H1 (cell line): ENCODE measurements around the gene CLEC4F. TPM values are rescaled to one million over a fixed set of nuclear protein-coding genes. Genes with fewer than 3 reads are reported as not detected.

Experiments
- ASH2L ChIP-seq: fragments of 200-600, 300-600 bp; sonication (generic); IDR thresholded peaks from one replicate; pipeline ENCODE4 v1.7.1; 2017; ENCODE audit warnings: low read length
- BRCA1 ChIP-seq: IDR thresholded peaks from 2 replicates; pipeline ENCODE4 v1.6.1; 2012; ENCODE audit warnings: low read depth, low read length, improper control_type of control experiment
- EGR1 ChIP-seq: IDR thresholded peaks from 2 replicates; pipeline ENCODE4 v1.6.1; 2011; ENCODE audit warnings: low read depth, low read length, borderline replicate concordance
- EP300 ChIP-seq, 2 experiments: IDR thresholded peaks; 1 replicate in 1 of 2; 2 replicates in 1 of 2; pipeline ENCODE4 v1.6.1; 2011 to 2012; ENCODE audit warnings: low read depth in 2 of 2, low read length in 2 of 2, mild to moderate bottlenecking in 2 of 2, borderline replicate concordance in 1 of 2, inconsistent platforms in 1 of 2, moderate library complexity in 1 of 2
- HDAC2 ChIP-seq, 2 experiments: fragments of 300-600 bp in 1 of 2; sonication (generic) in 1 of 2; IDR thresholded peaks; 2 replicates each; pipeline ENCODE4 v1.6.1; 2011 to 2012; ENCODE audit warnings: low read depth in 2 of 2, low read length in 2 of 2, mild to moderate bottlenecking in 2 of 2, moderate library complexity in 2 of 2, borderline replicate concordance in 1 of 2, inconsistent platforms in 1 of 2
- KDM1A ChIP-seq: fragments of 200-600, 300-600 bp; sonication (generic); IDR thresholded peaks from 2 replicates; pipeline ENCODE4 v1.7.1; 2016; ENCODE audit warnings: mild to moderate bottlenecking, low read length, borderline replicate concordance
- KDM5A ChIP-seq: fragments of 200-600 bp; IDR thresholded peaks from 2 replicates; pipeline ENCODE4 v1.7.1; 2012; ENCODE audit warnings: mild to moderate bottlenecking, low read length, inconsistent platforms, mixed read lengths
- MAFK ChIP-seq: IDR thresholded peaks from 2 replicates; pipeline ENCODE4 v1.6.1; 2012; ENCODE audit warnings: low read depth, mild to moderate bottlenecking, improper control_type of control experiment, low read length
- MAX ChIP-seq: IDR thresholded peaks from 2 replicates; pipeline ENCODE4 v1.6.1; 2012; ENCODE audit warnings: inconsistent platforms
- POLR2A ChIP-seq, 2 experiments: IDR thresholded peaks; 1 replicate in 1 of 2; 2 replicates in 1 of 2; pipeline ENCODE4 v1.6.1; 2011; ENCODE audit warnings: low read depth in 2 of 2, low read length in 2 of 2, mild to moderate bottlenecking in 2 of 2; ENCODE audit errors: control extremely low read depth in 1 of 2
- POLR2AphosphoS5 ChIP-seq: IDR thresholded peaks from 2 replicates; pipeline ENCODE4 v1.6.1; 2011; ENCODE audit warnings: low read depth, low read length
- POU5F1 ChIP-seq: IDR thresholded peaks from 2 replicates; pipeline ENCODE4 v1.6.1; 2011; ENCODE audit warnings: low read depth, mild to moderate bottlenecking, low read length, moderate library complexity
- RAD21 ChIP-seq, 2 experiments: IDR thresholded peaks in 1 of 2; conservative IDR thresholded peaks in 1 of 2; 2 replicates each; pipeline ENCODE4 v1.6.1; 2011; ENCODE audit warnings: low read depth in 2 of 2, low read length in 2 of 2, improper control_type of control experiment in 1 of 2, inconsistent platforms in 1 of 2, mild to moderate bottlenecking in 1 of 2, moderate library complexity in 1 of 2
- SIN3A ChIP-seq, 2 experiments: IDR thresholded peaks in 1 of 2; conservative IDR thresholded peaks in 1 of 2; 2 replicates each; pipeline ENCODE4 v1.6.1; 2011 to 2012; ENCODE audit warnings: low read length in 2 of 2, improper control_type of control experiment in 1 of 2, low read depth in 1 of 2, mild to moderate bottlenecking in 1 of 2
- SP1 ChIP-seq: IDR thresholded peaks from 2 replicates; pipeline ENCODE4 v1.6.1; 2011; ENCODE audit warnings: low read depth, low read length
- SP4 ChIP-seq: IDR thresholded peaks from 2 replicates; pipeline ENCODE4 v1.6.1; 2012; ENCODE audit warnings: low read length, inconsistent platforms
- SUZ12 ChIP-seq: fragments of 200-600 bp; sonication (generic); IDR thresholded peaks from 2 replicates; pipeline ENCODE4 v1.6.1; 2012; ENCODE audit warnings: mild to moderate bottlenecking, inconsistent platforms, low read length, moderate library complexity, mixed read lengths
- TAF1 ChIP-seq: IDR thresholded peaks from 2 replicates; pipeline ENCODE4 v1.6.1; 2011; ENCODE audit warnings: mild to moderate bottlenecking, low read depth, low read length
- TBP ChIP-seq: IDR thresholded peaks from 2 replicates; pipeline ENCODE4 v1.6.1; 2011; ENCODE audit warnings: low read depth, low read length, improper control_type of control experiment
- USF2 ChIP-seq: IDR thresholded peaks from 2 replicates; pipeline ENCODE4 v1.6.1; 2011; ENCODE audit warnings: low read length, improper control_type of control experiment
- polyA plus RNA-seq, 7 experiments: library from polyadenylated mRNA; depleted of rRNA in 3 of 7; stranded (reverse) in 5 of 7; unstranded in 2 of 7; fragments of >200 nt in 5 of 7; fragments of 200-250 nt in 2 of 7; gene quantifications; 1 replicate in 5 of 7; 2 replicates in 1 of 7; 4 replicates in 1 of 7; pipeline versions ENCODE4 v1.2.1 to v1.2.3, GENCODE V29; 2011 to 2013; ENCODE audit warnings: missing spikeins in 2 of 7, mixed read lengths in 2 of 7
- total RNA-seq: library from RNA; stranded (reverse); fragmentation: NEBNext Ultra II Directional; extraction: Animal tissue kit (Norgen Biotek cat#: 25700); gene quantifications from 2 replicates; pipeline ENCODE4 v1.2.1, GENCODE V29; 2021

The CLEC4F gene
- total and polyA plus RNA-seq, 2 of the 8 experiments (the other 6 are each of a cell fraction or from before 2014, with no cell fraction given) = not detected

GRCh38 chr2:70767079-70767698 is 53.2 kb downstream of the CLEC4F start (continued):
- TF ChIP-seq TAF1 (peak; percentile 63), KDM5A (no peak), SIN3A (conservative IDR thresholded peaks at IDR 0.05 in 1 of 2, IDR thresholded peaks at IDR 0.05 in 1 of 2; ENCODE audit: low read depth in 1 of 2, low read length in 2 of 2) (peak; percentile 10 to 70; a peak in 1 of 4 replicates), MAX (peak; percentile 79), RAD21 (IDR thresholded peaks at IDR 0.05 in 1 of 2, conservative IDR thresholded peaks at IDR 0.05 in 1 of 2; ENCODE audit: low read depth in 2 of 2, low read length in 2 of 2) (no peak; a peak in 1 of 4 replicates), BRCA1 (no peak), SP1 (peak; percentile 48; the same call in 1 of the 2 replicates), SP4 (peak; percentile 29; the same call in 1 of the 2 replicates), POLR2AphosphoS5 (peak; percentile 60), EP300 (IDR thresholded peaks at IDR 0.05; ENCODE audit: borderline replicate concordance in 1 of 2, low read depth in 2 of 2, low read length in 2 of 2) (peak in 1 of 2 experiments; percentile 30; a peak in 1 of 3 replicates), POU5F1 (no peak), POLR2A (IDR thresholded peaks at IDR 0.05; ENCODE audit: control extremely low read depth in 1 of 2, low read depth in 2 of 2, low read length in 2 of 2) (peak; percentile 84 to 89), HDAC2 (IDR thresholded peaks at IDR 0.05; ENCODE audit: borderline replicate concordance in 1 of 2, low read depth in 2 of 2, low read length in 2 of 2) (no peak), TBP (peak; percentile 47; the same call in 1 of the 2 replicates), EGR1 (0 out of 2 replicates have a peak, but pooled peaks have one; percentile 8), ASH2L (peak; percentile 87), USF2 (peak; percentile 29; the same call in 1 of the 2 replicates), KDM1A (0 out of 2 replicates have a peak, but pooled peaks have one; percentile 24), MAFK (no peak), SUZ12 (no peak)
